Peyer's patch (tissue), 4 donors: Measurements from ENCODE around the gene PCNP. TPM values are rescaled to one million over a fixed set of nuclear protein-coding genes. Genes with fewer than 3 reads are reported as not detected.
"Not testable (repeated sequence)": the region's sequence is repeated elsewhere in the genome, so short reads cannot be mapped to it uniquely, and the experiment has no call there.

Experiments used
- DNase-seq, 3 donors: peaks; one replicate each; pipeline ENCODE4 v3.0.0-alpha.2; 2017 to 2019
- H3K27ac ChIP-seq, 4 donors: fragments of 200-600 bp; sonication (generic); one replicate each; pipeline ENCODE4 v1.5.1; 2016 to 2019
- H3K27me3 ChIP-seq, 2 donors: fragments of 200-600 bp; sonication (generic); one replicate each; pipeline ENCODE4 v1.5.1; 2019
- H3K36me3 ChIP-seq, 3 donors: fragments of 200-600 bp; sonication (generic); one replicate each; pipeline ENCODE4 v1.5.1; 2016 to 2019
- H3K4me1 ChIP-seq, 4 donors: fragments of 200-600 bp; sonication (generic); one replicate each; pipeline ENCODE4 v1.5.1; 2016 to 2019
- H3K4me3 ChIP-seq, 4 donors: fragments of 200-600 bp; sonication (generic); 1 replicate in 3 of 4; 2 replicates in 1 of 4; pipeline ENCODE4 v1.5.1; 2016 to 2019; ENCODE audit warnings: mild to moderate bottlenecking in 1 of 4
- H3K9me3 ChIP-seq, 4 donors: fragments of 200-600 bp; sonication (generic); one replicate each; pipeline ENCODE4 v1.5.1; 2016 to 2019; ENCODE audit warnings: mild to moderate bottlenecking in 1 of 4
- POLR2A ChIP-seq, 2 donors: fragments of 450-650 bp; IDR thresholded peaks; one replicate each; pipeline ENCODE4 v1.5.1; 2017; ENCODE audit warnings: antibody characterized with exemption in 2 of 2, mild to moderate bottlenecking in 2 of 2, moderate library complexity in 2 of 2
- total RNA-seq, 4 donors: library from RNA; depleted of rRNA; stranded (reverse); fragments of >200 nt; gene quantifications; one replicate each; pipeline ENCODE4 v1.1.0, GENCODE V29; 2016
- TF ChIP-seq, protein P1 (sequence below), 6 experiments: fragments of 450-650 bp in 4 of 6; fragments of 200-600 bp in 2 of 6; sonication (generic) in 1 of 6; IDR thresholded peaks; one replicate each; pipeline ENCODE4 v1.5.1; 2017 to 2019; ENCODE audit warnings: antibody characterized with exemption in 6 of 6, mild to moderate bottlenecking in 3 of 6, moderate library complexity in 1 of 6

The PCNP gene
- total RNA-seq, 4 donors from 2014 or later, result 61.9 to 106 (median 69.8) TPM

DNA sequence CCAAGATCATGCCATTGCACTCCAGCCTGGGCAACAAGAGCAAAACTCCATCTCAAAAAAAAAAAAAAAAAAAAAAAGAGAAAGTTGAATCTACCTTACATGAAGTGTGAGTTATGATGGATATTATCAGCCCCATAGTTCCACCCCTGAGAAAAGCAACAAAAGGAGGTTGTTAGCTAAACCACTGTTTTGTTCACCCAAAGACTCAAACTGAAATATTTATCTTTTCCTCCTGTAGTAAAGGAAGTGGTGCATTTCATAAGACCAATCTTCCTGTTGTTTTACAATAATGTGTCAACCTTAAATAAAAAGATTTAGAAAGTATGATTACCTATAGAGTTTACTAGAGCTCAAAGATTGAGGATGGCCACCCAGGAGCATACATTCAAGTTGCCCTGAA lies 31.0 kb upstream of the PCNP start:
- Histone ChIP-seq H3K4me1 (no peaks in the 10 kb centered on the region), H3K27me3 (no peaks in the 10 kb centered on the region), H3K27ac (peak overlapping the region in 1 of 4 donors; percentile 32), H3K4me3 (no peak overlapping the region), H3K36me3 (no peaks in the 10 kb centered on the region), H3K9me3 (no peaks in the 10 kb centered on the region)
- TF ChIP-seq, protein P1, sequence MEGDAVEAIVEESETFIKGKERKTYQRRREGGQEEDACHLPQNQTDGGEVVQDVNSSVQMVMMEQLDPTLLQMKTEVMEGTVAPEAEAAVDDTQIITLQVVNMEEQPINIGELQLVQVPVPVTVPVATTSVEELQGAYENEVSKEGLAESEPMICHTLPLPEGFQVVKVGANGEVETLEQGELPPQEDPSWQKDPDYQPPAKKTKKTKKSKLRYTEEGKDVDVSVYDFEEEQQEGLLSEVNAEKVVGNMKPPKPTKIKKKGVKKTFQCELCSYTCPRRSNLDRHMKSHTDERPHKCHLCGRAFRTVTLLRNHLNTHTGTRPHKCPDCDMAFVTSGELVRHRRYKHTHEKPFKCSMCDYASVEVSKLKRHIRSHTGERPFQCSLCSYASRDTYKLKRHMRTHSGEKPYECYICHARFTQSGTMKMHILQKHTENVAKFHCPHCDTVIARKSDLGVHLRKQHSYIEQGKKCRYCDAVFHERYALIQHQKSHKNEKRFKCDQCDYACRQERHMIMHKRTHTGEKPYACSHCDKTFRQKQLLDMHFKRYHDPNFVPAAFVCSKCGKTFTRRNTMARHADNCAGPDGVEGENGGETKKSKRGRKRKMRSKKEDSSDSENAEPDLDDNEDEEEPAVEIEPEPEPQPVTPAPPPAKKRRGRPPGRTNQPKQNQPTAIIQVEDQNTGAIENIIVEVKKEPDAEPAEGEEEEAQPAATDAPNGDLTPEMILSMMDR (IDR thresholded peaks at IDR 0.05), result no peak
- no peak for TF ChIP-seq POLR2A (IDR thresholded peaks at IDR 0.05)
- DNase-seq, result no peak

DNA sequence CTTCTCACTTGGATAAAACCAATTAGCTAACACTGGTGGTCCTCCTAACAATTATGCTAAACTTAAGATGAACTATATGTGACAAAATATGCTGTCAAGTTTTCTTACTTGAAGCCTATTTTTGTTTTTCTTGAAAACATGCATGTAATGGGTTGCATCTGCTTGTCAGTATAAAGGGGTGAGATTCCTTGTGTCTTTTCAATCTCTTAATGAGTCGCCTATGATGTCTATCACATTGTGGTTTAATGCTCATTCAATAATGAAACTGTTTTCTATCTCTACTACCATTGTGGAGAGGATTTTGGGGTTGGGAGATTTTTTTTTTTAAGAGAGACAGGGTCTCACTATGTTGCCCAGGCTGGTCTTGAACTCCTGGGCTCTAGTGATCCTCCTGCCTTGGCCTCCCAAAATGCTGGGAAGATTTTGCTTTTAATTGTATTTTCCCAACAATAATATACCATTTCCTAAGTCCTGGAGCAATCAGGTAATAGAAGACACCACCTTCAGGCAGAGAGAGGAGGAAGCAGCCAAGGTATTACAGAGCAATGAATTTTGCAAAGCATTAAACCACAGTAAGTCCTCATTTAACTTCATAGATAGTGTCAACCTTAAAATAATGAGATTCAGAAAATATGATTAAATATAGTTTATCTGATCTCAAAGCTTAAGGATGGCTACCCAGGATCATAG lies 29.7 kb upstream of the PCNP start:
- no peak overlapping the region for H3K27ac ChIP-seq
- TF ChIP-seq POLR2A (IDR thresholded peaks at IDR 0.05), result no peak
- TF ChIP-seq, protein P1 (IDR thresholded peaks at IDR 0.05), result peak in 2 of 6 experiments; percentile 5 to 14
- H3K4me1 ChIP-seq, result no peaks in the 10 kb centered on the region
- no peaks in the 10 kb centered on the region for H3K36me3 ChIP-seq
- H3K4me3 ChIP-seq, result no peak overlapping the region
- DNase-seq, result no peak
- no peaks in the 10 kb centered on the region for H3K27me3 ChIP-seq
- H3K9me3 ChIP-seq, result no peaks in the 10 kb centered on the region

DNA sequence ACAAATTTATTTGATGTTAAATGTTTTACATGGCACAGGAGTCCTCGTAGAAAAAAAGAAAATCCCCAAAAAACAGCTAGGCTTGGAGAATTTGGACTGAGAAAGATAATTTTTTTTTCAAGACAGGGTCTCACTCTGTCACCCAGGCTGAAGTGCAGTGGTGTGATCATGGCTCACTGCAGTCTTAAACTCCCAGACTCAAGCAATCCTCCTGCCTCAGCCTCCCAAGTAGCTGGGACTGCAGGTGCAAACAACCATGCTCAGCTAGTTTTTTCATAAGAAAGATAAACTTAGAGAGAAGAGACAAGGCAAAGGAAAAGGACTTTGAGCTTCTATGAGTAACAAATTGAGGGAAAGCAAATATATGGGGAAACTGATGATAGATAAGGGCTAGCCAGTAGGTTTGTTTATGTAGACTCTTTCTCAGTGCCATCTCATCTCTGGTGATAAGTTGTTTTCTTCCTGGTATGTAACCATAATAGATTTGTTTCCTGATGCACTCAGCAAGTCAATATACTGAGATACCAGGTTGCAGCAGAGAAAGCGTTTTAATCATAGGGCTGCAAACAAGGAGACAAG lies 25.4 kb upstream of the PCNP start:
- Histone ChIP-seq H3K4me3 (no peak overlapping the region), H3K4me1 (no peaks in the 10 kb centered on the region), H3K27me3 (no peaks in the 10 kb centered on the region), H3K9me3 (no peaks in the 10 kb centered on the region), H3K27ac (no peak overlapping the region), H3K36me3 (no peaks in the 10 kb centered on the region)
- TF ChIP-seq POLR2A (IDR thresholded peaks at IDR 0.05), result no peak
- TF ChIP-seq, protein P1 (IDR thresholded peaks at IDR 0.05), result no peak
- no peak for DNase-seq

DNA sequence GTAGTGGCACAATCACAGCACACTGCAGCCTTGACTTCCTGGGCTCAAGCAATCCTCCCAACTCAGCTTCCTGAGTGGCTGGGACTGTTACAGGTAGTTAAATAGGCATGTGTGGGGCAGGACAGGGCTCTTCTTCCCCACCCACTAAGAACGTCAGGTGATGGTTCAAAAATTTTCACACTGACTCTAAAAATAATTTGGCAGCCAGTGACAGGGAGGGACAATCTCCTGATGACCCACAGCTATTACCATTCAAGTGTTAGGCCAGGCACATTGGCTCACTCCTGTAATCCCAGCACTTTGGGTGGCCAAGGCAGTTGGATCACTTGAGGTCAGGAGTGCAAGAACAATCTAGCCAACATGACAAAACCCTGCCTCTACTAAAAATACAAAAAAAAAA lies 24.5 kb upstream of the PCNP start:
- no peaks in the 10 kb centered on the region for H3K4me1 ChIP-seq
- no peak overlapping the region for H3K4me3 ChIP-seq
- no peaks in the 10 kb centered on the region for H3K36me3 ChIP-seq
- H3K9me3 ChIP-seq, result no peaks in the 10 kb centered on the region
- no peak for TF ChIP-seq POLR2A (IDR thresholded peaks at IDR 0.05)
- DNase-seq, result no peak
- H3K27ac ChIP-seq, result no peak overlapping the region
- H3K27me3 ChIP-seq, result no peaks in the 10 kb centered on the region

DNA sequence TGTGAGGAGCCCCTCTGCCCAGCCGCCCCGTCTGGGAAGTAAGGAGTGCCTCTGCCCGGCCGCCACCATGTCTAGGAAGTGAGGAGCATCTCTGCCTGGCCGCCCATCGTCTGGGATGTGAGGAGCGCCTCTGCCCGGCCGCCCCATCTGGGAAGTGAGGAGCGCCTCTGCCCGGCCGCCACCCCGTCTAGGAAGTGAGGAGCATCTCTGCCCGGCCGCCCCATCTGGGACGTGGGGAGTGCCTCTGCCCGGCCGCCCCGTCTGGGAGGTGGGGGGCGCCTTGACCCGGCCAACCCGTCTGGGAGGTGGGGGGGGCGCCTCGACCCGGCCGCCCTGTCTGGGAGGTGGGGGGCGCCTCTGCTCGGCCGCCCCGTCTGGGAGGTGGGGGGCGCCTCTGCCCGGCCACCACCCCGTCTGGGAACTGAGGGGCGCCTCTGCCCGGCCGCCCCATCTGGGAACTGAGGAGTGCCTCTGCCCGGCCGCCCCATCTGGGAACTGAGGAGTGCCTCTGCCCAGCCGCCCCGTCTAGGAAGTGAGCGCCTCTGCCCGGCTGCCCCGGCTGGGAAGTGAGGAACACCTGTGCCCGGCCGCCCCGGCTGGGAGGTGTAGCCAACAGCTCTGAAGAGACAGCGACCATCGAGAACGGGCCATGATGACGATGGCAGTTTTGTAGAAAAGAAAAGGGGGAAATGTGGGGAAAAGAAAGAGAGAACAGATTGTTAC lies 22.5 kb upstream of the PCNP start:
- H3K4me1 ChIP-seq, H3K36me3 ChIP-seq, DNase-seq, H3K27me3 ChIP-seq, H3K4me3 ChIP-seq, H3K9me3 ChIP-seq, H3K27ac ChIP-seq: not testable (repeated sequence)

DNA sequence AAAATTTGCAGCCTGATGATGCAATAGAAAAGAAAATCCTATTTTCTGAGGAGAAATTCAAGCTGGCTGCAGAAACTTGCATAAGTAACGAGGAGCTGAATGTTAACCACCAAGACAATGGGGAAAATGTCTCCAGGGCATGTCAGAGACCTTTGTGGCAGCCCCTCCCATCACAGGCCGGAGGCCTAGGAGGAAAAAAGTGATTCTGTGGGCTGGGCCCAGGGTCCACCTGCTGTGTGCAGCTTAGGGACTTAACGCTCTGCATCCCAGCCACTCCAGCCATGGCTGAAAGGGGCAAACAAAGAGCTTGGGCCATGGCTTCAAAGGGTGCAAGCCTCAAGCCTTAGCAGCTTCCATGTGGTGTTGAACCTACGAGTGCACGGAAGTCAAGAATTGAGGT lies 20.6 kb upstream of the PCNP start:
- H3K9me3 ChIP-seq, H3K36me3 ChIP-seq, H3K27ac ChIP-seq, DNase-seq, H3K4me3 ChIP-seq, H3K4me1 ChIP-seq, H3K27me3 ChIP-seq: not testable (repeated sequence)

DNA sequence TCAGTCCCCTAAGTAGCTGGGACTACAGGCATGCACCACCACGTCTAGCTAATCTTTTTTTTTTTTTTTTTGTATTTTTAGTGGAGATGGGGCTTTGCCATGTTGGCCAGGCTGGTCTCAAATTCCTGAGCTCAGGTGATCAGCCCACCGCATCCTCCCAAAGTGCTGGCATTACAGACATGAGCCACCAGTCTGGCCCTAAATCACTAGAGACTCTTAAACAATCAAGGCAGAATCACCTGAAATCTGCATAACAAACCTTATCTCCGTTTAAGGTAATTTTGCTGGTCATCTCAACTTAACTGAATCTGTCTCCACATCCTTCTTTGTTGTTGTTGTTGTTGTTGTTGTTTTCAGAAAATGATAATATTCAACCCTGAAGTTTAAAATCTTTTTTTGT lies 17.9 kb upstream of the PCNP start:
- H3K4me3 ChIP-seq, result no peak overlapping the region
- H3K4me1 ChIP-seq, result no peaks in the 10 kb centered on the region
- H3K36me3 ChIP-seq, result no peaks in the 10 kb centered on the region
- no peak overlapping the region for H3K27ac ChIP-seq
- no peak for DNase-seq
- no peaks in the 10 kb centered on the region for H3K9me3 ChIP-seq
- TF ChIP-seq POLR2A (IDR thresholded peaks at IDR 0.05), result no peak
- TF ChIP-seq, protein P1 (IDR thresholded peaks at IDR 0.05), result no peak
- H3K27me3 ChIP-seq, result no peaks in the 10 kb centered on the region
